ENCODE results near the gene NIPAL4.

NIPAL4 gene

GRCh38 chr5:157444224-157444623 lies 15.8 kb upstream of the NIPAL4 start:
- no peaks in the 10 kb centered on the region for H4K20me1 ChIP-seq (ENCODE audit: insufficient read depth, low read length)
- no peaks in the 10 kb centered on the region for H3K4me1 ChIP-seq (ENCODE audit: insufficient read depth, low read length)
- no peak overlapping the region for H3K27ac ChIP-seq (ENCODE audit: low read length)
- DNase-seq (no peak), ATAC-seq (ENCODE audit: insufficient read depth, low read depth) (no peak)
- no peak overlapping the region for H2AFZ ChIP-seq (ENCODE audit: low read depth, low read length)
- no peak overlapping the region for H3K4me3 ChIP-seq (ENCODE audit: low read depth in 1 of 2, low read length in 2 of 2)
- TF ChIP-seq CTCF (IDR thresholded peaks at IDR 0.05; ENCODE audit: borderline replicate concordance, extremely low read depth, low read length, poor library complexity, severe bottlenecking) (no peak), EZH2 (IDR thresholded peaks at IDR 0.05; ENCODE audit: borderline replicate concordance, low read depth, low read length, severe bottlenecking) (no peak)
- H3K9me3 ChIP-seq (ENCODE audit: insufficient read depth, low read length, severe bottlenecking) = no peaks in the 10 kb centered on the region
- H3K9ac ChIP-seq (ENCODE audit: low read depth, low read length) = no peak overlapping the region
- H3K4me2 ChIP-seq (ENCODE audit: insufficient read depth, low read length) = no peak overlapping the region
- H3K79me2 ChIP-seq (ENCODE audit: insufficient read depth, low read length) = no peaks in the 10 kb centered on the region
- H3K27me3 ChIP-seq (ENCODE audit: insufficient read depth, low read length, poor library complexity) = no peaks in the 10 kb centered on the region
- H3K36me3 ChIP-seq (ENCODE audit: insufficient read depth, low read length) = no peaks in the 10 kb centered on the region

- TF ChIP-seq CTCF (IDR thresholded peaks at IDR 0.05; ENCODE audit: borderline replicate concordance, extremely low read depth, low read length, poor library complexity, severe bottlenecking) = no peak
- no peak for TF ChIP-seq EZH2 (IDR thresholded peaks at IDR 0.05; ENCODE audit: borderline replicate concordance, low read depth, low read length, severe bottlenecking)
- H3K27me3 ChIP-seq (ENCODE audit: insufficient read depth, low read length, poor library complexity) = no peaks in the 10 kb centered on the region
- DNase-seq = no peak
- no peak overlapping the region for H3K4me2 ChIP-seq (ENCODE audit: insufficient read depth, low read length)
- no peaks in the 10 kb centered on the region for H3K4me1 ChIP-seq (ENCODE audit: insufficient read depth, low read length)
- no peak overlapping the region for H3K27ac ChIP-seq (ENCODE audit: low read length)
- H3K4me3 ChIP-seq (ENCODE audit: low read depth in 1 of 2, low read length in 2 of 2) = no peak overlapping the region
- no peak overlapping the region for H3K9ac ChIP-seq (ENCODE audit: low read depth, low read length)
- no peaks in the 10 kb centered on the region for H3K79me2 ChIP-seq (ENCODE audit: insufficient read depth, low read length)
- ATAC-seq (ENCODE audit: insufficient read depth, low read depth) = no peak
- H3K36me3 ChIP-seq (ENCODE audit: insufficient read depth, low read length) = no peaks in the 10 kb centered on the region
- H3K9me3 ChIP-seq (ENCODE audit: insufficient read depth, low read length, severe bottlenecking) = no peaks in the 10 kb centered on the region
- no peak overlapping the region for H2AFZ ChIP-seq (ENCODE audit: low read depth, low read length)
- H4K20me1 ChIP-seq (ENCODE audit: insufficient read depth, low read length) = no peaks in the 10 kb centered on the region
Observed at GRCh38 chr5:157445745-157446411, 14.1 kb upstream of the NIPAL4 start.

GRCh38 chr5:157446412-157446935 lies 13.5 kb upstream of the NIPAL4 start:
- Histone ChIP-seq H3K36me3 (ENCODE audit: insufficient read depth, low read length) (no peaks in the 10 kb centered on the region), H3K79me2 (ENCODE audit: insufficient read depth, low read length) (no peaks in the 10 kb centered on the region), H4K20me1 (ENCODE audit: insufficient read depth, low read length) (no peaks in the 10 kb centered on the region), H3K4me2 (ENCODE audit: insufficient read depth, low read length) (no peak overlapping the region), H3K27me3 (ENCODE audit: insufficient read depth, low read length, poor library complexity) (no peaks in the 10 kb centered on the region), H3K4me3 (ENCODE audit: low read depth in 1 of 2, low read length in 2 of 2) (no peak overlapping the region), H2AFZ (ENCODE audit: low read depth, low read length) (no peak overlapping the region), H3K4me1 (ENCODE audit: insufficient read depth, low read length) (no peaks in the 10 kb centered on the region), H3K9ac (ENCODE audit: low read depth, low read length) (no peak overlapping the region), H3K27ac (ENCODE audit: low read length) (no peak overlapping the region), H3K9me3 (ENCODE audit: insufficient read depth, low read length, severe bottlenecking) (no peaks in the 10 kb centered on the region)
- TF ChIP-seq CTCF (IDR thresholded peaks at IDR 0.05; ENCODE audit: borderline replicate concordance, extremely low read depth, low read length, poor library complexity, severe bottlenecking) = no peak
- TF ChIP-seq EZH2 (IDR thresholded peaks at IDR 0.05; ENCODE audit: borderline replicate concordance, low read depth, low read length, severe bottlenecking) = no peak
- no peak for ATAC-seq (ENCODE audit: insufficient read depth, low read depth)
- DNase-seq = no peak

Data from DND-41 (cell line).